Measurements from ENCODE around the gene ANKRD28.

DNA sequence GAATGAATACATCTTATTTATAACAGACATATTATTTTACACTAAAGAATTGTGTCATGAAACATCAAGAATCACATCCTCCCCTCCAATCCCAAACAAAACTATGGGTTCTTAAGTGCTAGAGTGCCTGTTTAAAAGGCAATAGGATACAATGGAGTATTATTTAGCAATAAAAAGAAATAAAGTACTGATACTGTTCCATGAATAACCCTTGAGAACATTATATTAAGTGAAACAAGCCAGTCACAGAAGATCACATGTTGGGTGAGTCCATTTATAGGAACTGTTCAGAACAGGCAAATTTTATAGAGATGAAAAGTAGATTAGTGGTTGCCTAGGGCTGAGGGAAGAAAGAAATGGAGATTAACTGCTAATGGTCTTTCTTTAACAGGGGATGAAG, 86.5 kb downstream of the ANKRD28 start:
- TF ChIP-seq, protein P1, sequence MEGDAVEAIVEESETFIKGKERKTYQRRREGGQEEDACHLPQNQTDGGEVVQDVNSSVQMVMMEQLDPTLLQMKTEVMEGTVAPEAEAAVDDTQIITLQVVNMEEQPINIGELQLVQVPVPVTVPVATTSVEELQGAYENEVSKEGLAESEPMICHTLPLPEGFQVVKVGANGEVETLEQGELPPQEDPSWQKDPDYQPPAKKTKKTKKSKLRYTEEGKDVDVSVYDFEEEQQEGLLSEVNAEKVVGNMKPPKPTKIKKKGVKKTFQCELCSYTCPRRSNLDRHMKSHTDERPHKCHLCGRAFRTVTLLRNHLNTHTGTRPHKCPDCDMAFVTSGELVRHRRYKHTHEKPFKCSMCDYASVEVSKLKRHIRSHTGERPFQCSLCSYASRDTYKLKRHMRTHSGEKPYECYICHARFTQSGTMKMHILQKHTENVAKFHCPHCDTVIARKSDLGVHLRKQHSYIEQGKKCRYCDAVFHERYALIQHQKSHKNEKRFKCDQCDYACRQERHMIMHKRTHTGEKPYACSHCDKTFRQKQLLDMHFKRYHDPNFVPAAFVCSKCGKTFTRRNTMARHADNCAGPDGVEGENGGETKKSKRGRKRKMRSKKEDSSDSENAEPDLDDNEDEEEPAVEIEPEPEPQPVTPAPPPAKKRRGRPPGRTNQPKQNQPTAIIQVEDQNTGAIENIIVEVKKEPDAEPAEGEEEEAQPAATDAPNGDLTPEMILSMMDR (IDR thresholded peaks at IDR 0.05), result no peak
- no peak for TF ChIP-seq POLR2A (IDR thresholded peaks at IDR 0.05)
- TF ChIP-seq EP300 (IDR thresholded peaks at IDR 0.05), result no peak

Data from ovary (tissue), 3 donors.